NCI-H446 (cell line): ENCODE results near the gene GEMIN8.

ENCODE experiments used
- DNase-seq, 2 experiments: peaks; one replicate each; lab custom pipeline; 2025; lab: John Stamatoyannopoulos, UW

Gene GEMIN8, protein sequence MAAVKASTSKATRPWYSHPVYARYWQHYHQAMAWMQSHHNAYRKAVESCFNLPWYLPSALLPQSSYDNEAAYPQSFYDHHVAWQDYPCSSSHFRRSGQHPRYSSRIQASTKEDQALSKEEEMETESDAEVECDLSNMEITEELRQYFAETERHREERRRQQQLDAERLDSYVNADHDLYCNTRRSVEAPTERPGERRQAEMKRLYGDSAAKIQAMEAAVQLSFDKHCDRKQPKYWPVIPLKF

GRCh38 chrX:14029425-14030173 lies at the start of gene GEMIN8:
Gene GEMIN8, minus strand, starts transcription at chrX:14029892. Its CDS starts 8,414 bp downstream, at chrX:14021478.
- DNase-seq = peak; percentile 75 to 93

- no peak for DNase-seq
These were observed 46.9 kb upstream of the GEMIN8 start for GRCh38 chrX:14076639-14077038.

DNA sequence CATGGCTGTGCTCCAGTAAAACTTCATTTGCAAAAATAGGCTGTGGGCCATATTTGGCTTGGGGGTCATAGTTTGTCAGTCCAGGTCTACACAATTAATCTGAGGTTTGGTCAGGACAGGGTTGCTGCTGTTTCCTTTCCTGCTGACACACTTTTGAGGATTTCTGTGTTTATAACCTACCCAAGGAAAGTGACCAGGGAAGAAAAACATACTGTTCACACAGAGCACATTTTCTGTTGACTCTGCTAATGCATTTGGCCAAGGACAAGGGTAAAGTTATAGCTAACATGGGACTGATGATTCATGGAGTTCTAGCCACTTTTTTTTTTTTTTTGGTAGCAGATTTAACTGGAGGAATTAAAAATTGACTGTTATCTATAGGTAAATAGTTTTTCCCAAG lies 43.9 kb upstream of the GEMIN8 start:
- no peak for DNase-seq

- no peak for DNase-seq
These were observed 43.4 kb upstream of the GEMIN8 start for GRCh38 chrX:14073071-14073470.

DNA sequence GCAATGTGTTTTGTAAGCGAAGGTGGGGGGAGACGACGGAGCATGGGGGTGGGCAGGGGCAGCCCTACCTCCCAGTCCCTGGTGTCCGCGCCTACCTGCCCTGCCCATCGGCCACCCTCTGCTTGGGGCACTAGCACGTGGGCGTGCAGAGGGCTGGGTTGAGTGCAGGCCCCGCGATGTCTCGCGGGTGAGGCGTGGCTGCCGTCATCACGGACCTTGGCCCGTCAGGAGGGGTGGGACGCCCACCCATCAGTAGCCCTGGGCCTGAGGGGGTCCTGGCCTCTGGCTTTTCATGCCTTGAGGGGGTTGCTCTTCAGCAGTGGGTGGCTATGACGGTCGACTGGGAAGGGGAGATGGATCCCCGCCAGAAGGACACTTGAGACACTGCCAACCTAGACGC lies 36.1 kb upstream of the GEMIN8 start:
- no peak for DNase-seq

GRCh38 chrX:14064626-14065432 lies 35.1 kb upstream of the GEMIN8 start:
- no peak for DNase-seq

DNA sequence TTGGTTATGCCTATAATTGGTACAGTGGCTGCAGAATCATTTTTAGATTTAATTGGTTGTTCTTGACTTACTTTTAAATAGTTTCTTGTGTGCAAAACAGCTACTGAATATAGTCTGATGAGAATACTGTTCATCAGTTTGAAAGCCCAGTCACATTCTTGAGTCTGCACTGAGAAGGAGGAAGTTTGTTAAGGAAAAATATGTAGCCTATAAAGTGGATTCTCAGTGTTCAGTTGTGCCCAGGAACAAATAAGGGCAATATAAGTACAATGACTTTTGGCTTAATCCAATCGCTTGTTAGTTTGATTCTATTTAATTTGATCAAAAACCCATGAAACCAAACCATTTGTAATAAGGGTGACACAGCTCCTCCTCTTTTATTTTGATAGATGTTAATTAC lies 32.8 kb upstream of the GEMIN8 start:
- no peak for DNase-seq

DNA sequence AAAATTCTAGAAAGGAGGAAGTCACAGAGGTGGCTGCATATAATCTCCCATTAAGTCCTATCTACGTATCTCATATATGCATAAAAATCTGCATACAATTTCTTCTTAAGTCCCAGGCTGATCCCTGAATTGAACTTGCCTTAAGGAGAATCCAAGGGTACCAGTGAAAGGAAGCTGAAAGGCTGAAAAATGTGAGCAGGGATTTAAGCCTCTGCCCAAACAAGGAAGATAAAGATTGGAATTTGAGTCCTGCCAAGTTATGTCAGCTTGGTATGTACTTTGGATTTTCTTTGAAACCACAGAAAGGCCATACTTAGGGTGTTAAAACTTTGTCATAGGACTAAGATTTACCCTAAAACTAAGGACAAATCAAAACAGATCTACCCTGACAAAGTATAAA lies 26.5 kb upstream of the GEMIN8 start:
- DNase-seq = no peak

GRCh38 chrX:14051416-14051815 lies 21.7 kb upstream of the GEMIN8 start:
- peak in 1 of 2 experiments; percentile 52 for DNase-seq

DNA sequence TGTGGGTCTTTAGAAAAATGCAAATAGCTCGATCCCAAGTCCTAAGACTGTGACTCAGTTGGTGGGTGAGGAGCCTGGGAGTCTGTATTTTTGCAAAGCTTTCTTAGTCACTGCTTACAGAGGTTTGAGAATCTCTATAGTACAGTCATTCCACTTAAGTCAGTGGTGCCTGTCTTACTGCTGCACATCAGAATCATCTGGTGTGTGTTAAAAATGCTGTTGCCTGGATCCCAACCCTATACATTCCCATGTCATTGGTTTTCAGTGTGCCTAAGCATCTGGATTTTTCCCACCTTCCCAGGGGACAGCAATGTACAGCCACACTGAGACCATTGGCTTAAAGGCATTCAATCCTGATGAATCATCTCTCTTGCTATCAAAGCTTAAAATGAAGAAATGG lies 21.0 kb upstream of the GEMIN8 start:
- DNase-seq = no peak

DNA sequence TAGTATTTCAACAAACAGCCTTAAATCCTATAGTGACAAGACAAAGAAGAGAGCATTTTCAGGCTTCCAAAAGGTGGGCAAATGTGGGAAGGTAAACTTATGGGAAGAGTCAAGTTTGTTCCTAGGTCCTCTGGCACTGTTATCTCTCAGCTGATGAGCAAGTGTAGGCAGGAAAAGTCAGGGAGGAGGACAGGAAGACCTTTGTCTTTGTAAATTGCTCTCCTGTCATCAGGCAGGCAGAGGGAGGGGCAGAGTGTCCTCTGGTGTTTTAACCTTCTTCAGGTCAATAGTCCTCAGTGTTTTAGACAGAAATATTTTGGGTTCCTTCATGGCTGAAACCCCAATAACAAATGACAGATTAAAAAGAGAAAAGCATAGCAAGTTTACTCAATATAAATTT lies 13.5 kb upstream of the GEMIN8 start:
- no peak for DNase-seq

- DNase-seq = peak in 1 of 2 experiments; percentile 60
These were observed 9.7 kb upstream of the GEMIN8 start for GRCh38 chrX:14039344-14039743.

GRCh38 chrX:14038375-14039085 lies 8.8 kb upstream of the GEMIN8 start:
- DNase-seq = no peak

DNA sequence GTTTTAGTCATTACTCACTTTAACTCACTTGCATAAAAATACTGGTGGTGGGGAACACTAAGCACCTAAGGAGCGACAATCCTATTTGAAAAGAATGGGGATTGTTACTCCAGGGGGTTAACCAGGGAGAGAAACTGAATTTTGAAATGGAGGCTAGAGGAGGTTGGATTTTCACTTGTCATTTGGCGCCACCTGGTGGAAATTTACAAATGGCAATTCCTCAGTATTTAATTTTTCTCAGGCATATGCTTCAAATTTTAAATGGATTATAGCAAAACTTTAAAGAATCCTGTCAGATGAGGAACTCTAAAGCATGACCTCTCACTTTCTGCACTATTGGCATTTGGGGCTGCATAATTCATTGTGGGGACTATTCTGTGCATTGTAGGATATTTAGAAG lies 2.7 kb upstream of the GEMIN8 start:
- DNase-seq = peak; percentile 37 to 41

DNA sequence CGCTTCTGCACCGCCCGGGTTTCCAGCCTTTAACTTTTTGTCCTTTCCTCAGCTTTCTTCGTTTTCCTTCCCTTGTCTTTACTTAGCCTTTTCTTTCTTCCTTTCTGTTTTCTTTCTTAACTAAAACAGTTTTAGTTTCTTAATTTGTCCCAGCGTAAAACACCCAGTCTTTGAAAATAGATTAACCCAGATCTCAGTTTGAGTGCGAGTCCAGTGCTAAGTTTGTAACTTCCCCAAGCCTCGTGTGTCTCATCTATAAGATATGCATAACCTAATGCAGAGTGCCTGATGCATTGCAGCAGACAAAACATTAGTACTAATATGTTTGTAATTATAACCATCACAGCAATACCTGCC lies 460 bp upstream of the GEMIN8 start:
- DNase-seq = no peak

DNA sequence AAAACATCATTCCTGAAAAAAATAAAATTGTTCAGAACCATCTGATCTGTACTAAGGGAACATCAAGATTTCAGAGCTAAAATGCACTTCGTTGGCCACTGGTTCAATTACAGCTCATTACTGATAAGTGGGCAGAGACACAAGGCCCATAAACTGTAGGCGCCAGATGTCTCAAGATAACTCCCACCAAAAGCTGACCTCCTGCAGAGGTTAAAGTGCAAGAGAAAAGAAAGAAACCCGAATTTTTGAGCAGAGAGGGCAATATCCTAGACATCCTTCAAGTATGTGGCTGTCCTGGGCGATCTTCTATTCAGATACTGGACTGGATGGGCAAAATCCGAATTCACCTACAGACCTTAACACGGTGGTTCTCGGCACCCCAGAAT lies 660 bp downstream of the GEMIN8 start:
- no peak for DNase-seq

GRCh38 chrX:14028473-14028872 lies 1.2 kb downstream of the GEMIN8 start:
- DNase-seq = no peak

DNA sequence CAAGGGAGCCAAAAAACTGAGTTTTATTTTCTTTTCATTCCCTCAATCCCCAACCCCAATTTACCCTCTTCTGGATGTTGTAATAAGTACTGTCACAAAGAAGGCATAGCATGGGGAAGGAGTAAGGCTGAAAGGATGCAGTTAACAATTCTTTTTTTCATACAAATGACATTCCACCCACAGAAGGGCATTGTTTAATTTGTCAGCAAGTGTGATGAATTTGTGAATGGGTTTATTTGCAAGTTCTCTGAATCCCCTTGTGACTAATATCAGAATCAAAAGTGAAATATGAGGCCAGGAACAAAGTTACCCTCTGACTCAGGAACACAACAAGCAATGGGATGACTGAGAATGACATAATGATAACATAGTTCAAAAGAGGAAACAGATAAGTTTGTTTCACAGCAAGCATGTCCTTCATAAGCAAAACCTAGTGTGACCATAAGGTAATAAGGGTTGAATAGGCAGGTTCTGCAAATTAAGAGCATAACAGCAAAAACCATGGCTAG lies 2.1 kb downstream of the GEMIN8 start:
- no peak for DNase-seq

DNA sequence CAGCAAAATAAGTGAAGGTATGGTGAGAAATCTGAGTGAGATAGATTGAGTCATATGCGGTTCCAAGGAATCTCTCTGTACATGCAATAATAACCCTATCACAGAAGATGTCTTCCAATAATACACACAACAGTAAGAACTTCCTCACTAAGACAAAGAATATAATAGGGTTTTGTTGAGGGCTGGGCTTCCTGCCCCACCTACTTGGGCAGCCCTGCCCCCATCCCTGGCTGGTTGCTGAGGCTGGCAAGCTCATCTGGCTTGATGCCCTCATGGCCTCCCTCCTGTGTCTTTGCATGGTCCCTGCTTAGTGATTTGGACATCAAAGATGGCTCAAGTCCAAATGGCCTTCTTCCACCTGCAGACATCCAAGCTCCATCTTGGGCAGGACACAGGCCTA lies 2.7 kb downstream of the GEMIN8 start:
- peak in 1 of 2 experiments; percentile 75 for DNase-seq

DNA sequence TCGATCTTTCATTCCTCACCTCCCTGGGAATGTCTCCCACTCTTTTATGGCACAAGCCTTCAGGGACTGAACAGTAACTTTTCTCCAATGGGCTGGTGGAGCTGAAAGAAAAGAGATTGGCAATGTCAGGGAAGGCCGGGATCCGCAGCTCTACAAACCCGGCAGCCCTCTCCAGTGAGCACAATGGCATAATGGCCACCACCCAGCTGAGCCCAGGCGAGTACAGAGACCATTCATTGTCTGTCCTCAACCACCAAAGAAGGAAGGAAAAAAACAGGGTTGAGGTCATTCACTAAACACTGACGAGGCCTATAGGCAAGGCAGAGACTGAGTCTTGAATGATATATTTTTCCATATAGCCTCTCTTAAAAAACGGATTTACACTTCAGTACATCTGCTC lies 3.6 kb downstream of the GEMIN8 start:
- no peak for DNase-seq

DNA sequence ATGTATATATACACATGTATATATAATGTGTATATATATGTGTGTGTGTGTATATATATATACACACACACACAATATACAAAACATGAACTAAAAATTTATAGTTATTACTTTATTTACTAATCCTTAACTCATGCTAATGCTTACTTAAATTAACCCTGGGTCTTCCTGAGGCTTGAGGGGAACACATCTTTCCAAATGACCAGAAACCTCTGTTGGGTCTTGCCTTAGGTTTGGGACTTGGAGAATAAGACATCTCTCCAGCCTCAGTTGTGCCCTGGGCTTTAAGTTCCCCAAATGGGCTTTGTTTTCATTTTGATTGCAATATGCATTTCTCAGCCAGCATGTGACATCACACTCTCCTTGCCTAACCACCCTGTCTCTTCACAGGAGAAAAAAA lies 7.7 kb downstream of the GEMIN8 start:
- no peak for DNase-seq

DNA sequence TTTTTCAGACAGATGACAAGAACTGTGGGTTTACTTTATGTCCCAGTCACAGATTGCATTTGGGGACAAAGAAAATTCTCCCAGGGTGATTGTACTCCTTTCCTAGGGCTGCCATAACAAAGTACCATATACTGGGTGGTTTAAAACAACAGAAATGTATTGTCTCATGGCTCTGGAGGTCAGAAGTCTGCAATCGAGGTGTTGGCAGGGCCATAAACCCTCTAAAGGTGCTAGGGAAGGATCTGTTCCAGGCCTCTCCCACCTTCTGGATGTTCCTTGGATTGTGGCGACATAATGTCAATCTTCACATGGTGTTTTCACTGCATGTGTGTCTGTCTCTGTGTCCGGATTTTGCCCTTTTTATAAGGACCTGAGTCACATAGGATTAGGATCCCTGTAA lies 12.3 kb downstream of the GEMIN8 start:
- no peak for DNase-seq
